ENCODE measurements around the gene DSCAML1.

Gene DSCAML1

DNA sequence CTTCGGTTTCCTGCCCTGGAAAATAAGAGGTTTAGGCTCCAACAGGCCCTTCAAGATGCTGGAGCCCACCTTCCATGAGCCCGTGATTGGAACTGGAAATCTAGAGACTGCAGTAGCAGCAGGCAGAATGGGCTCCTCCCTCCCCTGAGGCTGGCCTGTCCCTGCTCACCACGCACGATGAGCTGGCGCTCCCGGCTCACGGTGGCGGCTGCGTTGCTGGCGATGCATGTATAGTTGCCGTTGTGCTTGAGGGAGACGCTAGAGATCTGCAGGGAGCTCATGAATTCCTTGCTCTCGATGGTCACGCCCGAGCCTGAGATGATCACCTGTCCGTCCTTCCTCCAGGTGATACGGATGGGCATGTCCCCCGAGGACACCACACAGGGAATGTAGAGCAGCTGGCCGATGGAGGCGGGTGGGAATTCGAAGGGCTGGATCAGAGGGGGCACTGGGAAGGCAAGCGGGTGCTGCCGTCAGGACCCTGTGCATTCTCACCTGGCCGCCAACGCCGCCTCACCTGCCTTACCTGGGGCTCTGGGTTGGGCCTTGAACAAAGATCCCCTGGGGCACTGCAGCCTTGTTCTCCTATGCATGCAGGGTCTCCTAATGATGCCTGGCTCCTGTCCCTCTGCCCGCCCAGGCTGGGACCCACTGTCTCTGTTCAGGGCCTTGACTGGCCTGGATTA is 291.6 kb downstream of the DSCAML1 start:
- Histone ChIP-seq H2BK12ac (ENCODE audit: low read length) (peak overlapping the region; percentile 12), H3K4me1 (ENCODE audit: control insufficient read depth in 2 of 2, insufficient read depth in 1 of 2, low read depth in 1 of 2, low read length in 2 of 2) (peaks cover 12 to 14% of the 10 kb centered on the region in 2 donors), H3K4ac (ENCODE audit: low read length) (no peak overlapping the region), H2AK5ac (ENCODE audit: low read depth, low read length) (peak overlapping the region; percentile 81), H2BK15ac (ENCODE audit: low read length) (no peak overlapping the region), H2BK5ac (ENCODE audit: low read length) (peak overlapping the region; percentile 40), H2AFZ (ENCODE audit: low read length) (no peak overlapping the region), H3K23ac (ENCODE audit: low read depth, low read length, poor library complexity) (peak overlapping the region; percentile 48), H3K27me3 (ENCODE audit: control insufficient read depth in 3 of 3, insufficient read depth in 3 of 3, low read depth in 1 of 3, low read length in 3 of 3) (peaks cover 0 to 24% (median 0%) of the 10 kb centered on the region in 3 experiments), H4K91ac (ENCODE audit: low read depth, low read length, poor library complexity) (no peak overlapping the region), H4K8ac (ENCODE audit: low read depth, low read length) (no peak overlapping the region), H2BK120ac (ENCODE audit: low read depth, low read length) (no peak overlapping the region), H3K4me3 (ENCODE audit: low read length in 2 of 2) (no peak overlapping the region), H3K27ac (replicated peaks; ENCODE audit: low read length) (no peak overlapping the region), H3K36me3 (replicated peaks in 1 of 2; ENCODE audit: control insufficient read depth in 2 of 2, insufficient read depth in 2 of 2, low read length in 2 of 2) (no peaks in the 10 kb centered on the region), H3K18ac (ENCODE audit: low read length) (peak overlapping the region; percentile 51), H3K9ac (ENCODE audit: low read depth, low read length, poor library complexity) (no peak overlapping the region), H3K9me3 (replicated peaks in 1 of 2; ENCODE audit: control insufficient read depth in 2 of 2, insufficient read depth in 1 of 2, low read depth in 1 of 2, low read length in 2 of 2) (no peaks in the 10 kb centered on the region), H3K79me1 (ENCODE audit: low read depth, low read length) (no peaks in the 10 kb centered on the region), H3K14ac (ENCODE audit: low read length) (peak overlapping the region; percentile 83), H3K4me2 (ENCODE audit: insufficient read depth, low read length, poor library complexity, severe bottlenecking) (no peak overlapping the region)
- WGBS, 2 donors (ENCODE audit: extremely low coverage in 2 of 2, insufficient read length in 2 of 2, insufficient replicate concordance in 1 of 2), result no CpG with 5 or more reads among the region's 27 CpGs
- DNase-seq (ENCODE audit: low spot score), result no peak

DNA sequence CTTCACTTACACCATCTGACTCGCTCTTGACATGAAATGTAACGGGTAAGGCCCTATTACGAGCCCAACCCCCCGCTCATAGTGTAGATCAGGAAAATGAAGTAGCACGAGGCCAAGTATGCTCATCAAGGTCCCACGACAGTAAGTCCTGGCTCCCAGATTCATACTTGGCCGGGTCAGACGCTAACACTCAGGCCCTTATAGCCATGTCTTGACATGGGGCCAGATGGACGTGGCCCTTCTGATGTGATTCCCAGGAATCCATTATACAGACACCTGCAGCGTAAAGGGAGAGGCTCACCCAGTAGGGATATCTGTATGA is 294.3 kb downstream of the DSCAML1 start:
- H3K27me3 ChIP-seq (ENCODE audit: control insufficient read depth in 3 of 3, insufficient read depth in 3 of 3, low read depth in 1 of 3, low read length in 3 of 3), result peaks cover 0 to 40% (median 0%) of the 10 kb centered on the region in 3 experiments

DNA sequence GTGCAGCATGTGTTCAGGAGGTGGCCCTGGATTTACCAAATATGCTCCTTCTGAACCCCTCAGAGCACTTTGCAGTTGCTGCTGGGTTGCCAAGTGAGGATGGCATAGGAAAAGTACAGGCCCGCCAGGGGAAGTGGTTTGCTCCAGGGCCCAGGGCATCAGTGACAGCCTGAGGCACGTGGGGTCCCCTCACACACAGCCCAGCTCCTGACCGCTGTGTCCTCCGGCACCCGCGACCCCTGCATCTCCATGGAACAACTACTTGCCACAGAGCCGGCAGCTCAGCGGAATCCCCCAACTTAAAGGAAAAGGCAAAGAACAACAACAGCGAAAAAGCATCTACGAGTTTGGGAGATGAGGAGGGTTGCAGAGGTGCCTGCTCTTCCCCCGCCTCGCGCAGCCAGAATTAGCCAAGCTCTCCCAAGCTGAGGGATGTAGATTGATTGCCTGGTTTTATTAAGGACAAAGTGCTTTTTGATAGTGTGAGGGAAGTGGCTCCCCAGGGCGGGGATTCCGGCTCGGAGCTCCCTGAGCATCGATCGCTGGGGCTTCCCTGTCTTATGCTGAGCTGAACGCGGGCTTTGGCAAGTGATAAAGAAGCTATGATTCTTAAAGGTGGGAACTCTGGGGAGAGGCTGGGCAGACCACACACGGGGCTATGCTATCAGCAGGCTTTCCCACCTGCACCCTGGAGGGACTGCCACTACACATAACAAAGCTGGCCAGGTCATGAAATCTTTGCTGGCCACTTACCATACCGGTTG is 294.8 kb downstream of the DSCAML1 start:
- Histone ChIP-seq H2BK15ac (ENCODE audit: low read length) (peak overlapping the region; percentile 59), H2BK5ac (ENCODE audit: low read length) (no peak overlapping the region), H4K8ac (ENCODE audit: low read depth, low read length) (no peak overlapping the region), H3K9ac (ENCODE audit: low read depth, low read length, poor library complexity) (no peak overlapping the region), H3K27ac (replicated peaks; ENCODE audit: low read length) (no peak overlapping the region), H2BK12ac (ENCODE audit: low read length) (no peak overlapping the region), H3K79me1 (ENCODE audit: low read depth, low read length) (no peaks in the 10 kb centered on the region), H3K36me3 (replicated peaks in 1 of 2; ENCODE audit: control insufficient read depth in 2 of 2, insufficient read depth in 2 of 2, low read length in 2 of 2) (no peaks in the 10 kb centered on the region), H3K4me1 (ENCODE audit: control insufficient read depth in 2 of 2, insufficient read depth in 1 of 2, low read depth in 1 of 2, low read length in 2 of 2) (peaks cover 3 to 9% of the 10 kb centered on the region in 2 donors), H2AFZ (ENCODE audit: low read length) (peak overlapping the region; percentile 11), H3K4me3 (ENCODE audit: low read length in 2 of 2) (no peak overlapping the region), H2BK120ac (ENCODE audit: low read depth, low read length) (no peak overlapping the region), H3K9me3 (replicated peaks in 1 of 2; ENCODE audit: control insufficient read depth in 2 of 2, insufficient read depth in 1 of 2, low read depth in 1 of 2, low read length in 2 of 2) (no peaks in the 10 kb centered on the region), H4K91ac (ENCODE audit: low read depth, low read length, poor library complexity) (no peak overlapping the region), H3K14ac (ENCODE audit: low read length) (peak overlapping the region; percentile 33), H3K4ac (ENCODE audit: low read length) (no peak overlapping the region), H3K23ac (ENCODE audit: low read depth, low read length, poor library complexity) (no peak overlapping the region), H3K4me2 (ENCODE audit: insufficient read depth, low read length, poor library complexity, severe bottlenecking) (no peak overlapping the region), H3K27me3 (ENCODE audit: control insufficient read depth in 3 of 3, insufficient read depth in 3 of 3, low read depth in 1 of 3, low read length in 3 of 3) (peaks cover 0 to 40% (median 0%) of the 10 kb centered on the region in 3 experiments), H3K18ac (ENCODE audit: low read length) (peak overlapping the region; percentile 73), H2AK5ac (ENCODE audit: low read depth, low read length) (peak overlapping the region; percentile 15)
- no CpG with 5 or more reads among the region's 22 CpGs for WGBS, 2 donors (ENCODE audit: extremely low coverage in 2 of 2, insufficient read length in 2 of 2, insufficient replicate concordance in 1 of 2)
- no peak for DNase-seq (ENCODE audit: low spot score)

More for the DNA sequence above, 294.3 kb downstream of the DSCAML1 start:
- no peak overlapping the region for H3K4ac ChIP-seq (ENCODE audit: low read length)
- H3K4me1 ChIP-seq (ENCODE audit: control insufficient read depth in 2 of 2, insufficient read depth in 1 of 2, low read depth in 1 of 2, low read length in 2 of 2), result peaks cover 3 to 4% of the 10 kb centered on the region in 2 donors
- H3K9me3 ChIP-seq (replicated peaks in 1 of 2; ENCODE audit: control insufficient read depth in 2 of 2, insufficient read depth in 1 of 2, low read depth in 1 of 2, low read length in 2 of 2), result no peaks in the 10 kb centered on the region
- no peaks in the 10 kb centered on the region for H3K79me1 ChIP-seq (ENCODE audit: low read depth, low read length)
- H2BK12ac ChIP-seq (ENCODE audit: low read length), result no peak overlapping the region
- no peak overlapping the region for H2AFZ ChIP-seq (ENCODE audit: low read length)
- H3K14ac ChIP-seq (ENCODE audit: low read length), result no peak overlapping the region
- no peak overlapping the region for H3K27ac ChIP-seq (replicated peaks; ENCODE audit: low read length)
- no peak overlapping the region for H2AK5ac ChIP-seq (ENCODE audit: low read depth, low read length)
- H3K9ac ChIP-seq (ENCODE audit: low read depth, low read length, poor library complexity), result no peak overlapping the region
- no peak overlapping the region for H3K23ac ChIP-seq (ENCODE audit: low read depth, low read length, poor library complexity)
- no peaks in the 10 kb centered on the region for H3K36me3 ChIP-seq (replicated peaks in 1 of 2; ENCODE audit: control insufficient read depth in 2 of 2, insufficient read depth in 2 of 2, low read length in 2 of 2)
- no peak overlapping the region for H2BK5ac ChIP-seq (ENCODE audit: low read length)
- H3K4me2 ChIP-seq (ENCODE audit: insufficient read depth, low read length, poor library complexity, severe bottlenecking), result no peak overlapping the region
- no peak for DNase-seq (ENCODE audit: low spot score)
- H4K8ac ChIP-seq (ENCODE audit: low read depth, low read length), result no peak overlapping the region
- no peak overlapping the region for H2BK120ac ChIP-seq (ENCODE audit: low read depth, low read length)
- H2BK15ac ChIP-seq (ENCODE audit: low read length), result no peak overlapping the region
- no peak overlapping the region for H3K4me3 ChIP-seq (ENCODE audit: low read length in 2 of 2)
- H3K18ac ChIP-seq (ENCODE audit: low read length), result peak overlapping the region; percentile 67
- no peak overlapping the region for H4K91ac ChIP-seq (ENCODE audit: low read depth, low read length, poor library complexity)
- no CpG with 5 or more reads among the region's 10 CpGs for WGBS, 2 donors (ENCODE audit: extremely low coverage in 2 of 2, insufficient read length in 2 of 2, insufficient replicate concordance in 1 of 2)

DNA sequence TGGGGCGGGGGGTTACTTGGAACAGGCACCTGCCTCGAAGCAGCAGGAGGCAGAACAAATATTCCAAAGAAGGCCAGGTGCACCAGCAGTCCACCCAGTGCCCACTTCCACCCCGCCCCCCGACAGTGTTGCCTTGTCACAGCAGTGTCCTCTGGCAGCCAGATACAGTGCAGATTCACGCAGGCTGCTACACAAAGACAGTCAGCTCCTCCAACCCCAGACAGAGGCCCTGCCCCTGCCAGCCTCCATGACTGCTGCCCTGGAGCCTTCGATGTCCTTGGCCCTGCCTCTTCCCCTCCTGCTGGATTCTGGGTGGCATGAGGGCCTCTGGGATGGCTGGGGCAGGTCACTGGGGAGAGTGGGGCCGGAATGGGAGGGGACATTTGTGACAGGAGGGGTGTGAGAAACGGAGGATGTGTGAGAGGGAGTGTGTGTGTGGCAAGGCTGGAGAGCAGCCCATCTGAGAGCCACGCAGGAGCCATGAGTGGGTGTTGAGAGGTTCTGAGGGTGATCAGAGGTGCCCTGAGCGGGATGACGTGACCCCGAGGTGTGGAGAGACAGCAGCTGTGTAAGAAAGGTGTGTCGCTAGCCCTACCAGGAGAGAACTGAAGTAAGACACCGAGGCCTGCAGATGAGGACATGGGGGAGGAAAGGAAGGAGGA is 295.6 kb downstream of the DSCAML1 start:
- peak overlapping the region; percentile 19 for H2AFZ ChIP-seq (ENCODE audit: low read length)
- no peak overlapping the region for H4K8ac ChIP-seq (ENCODE audit: low read depth, low read length)
- H2BK15ac ChIP-seq (ENCODE audit: low read length), result peak overlapping the region; percentile 59
- peaks cover 3 to 11% of the 10 kb centered on the region in 2 donors for H3K4me1 ChIP-seq (ENCODE audit: control insufficient read depth in 2 of 2, insufficient read depth in 1 of 2, low read depth in 1 of 2, low read length in 2 of 2)
- peak overlapping the region; percentile 49 for H2BK5ac ChIP-seq (ENCODE audit: low read length)
- H3K9me3 ChIP-seq (replicated peaks in 1 of 2; ENCODE audit: control insufficient read depth in 2 of 2, insufficient read depth in 1 of 2, low read depth in 1 of 2, low read length in 2 of 2), result no peaks in the 10 kb centered on the region
- peak overlapping the region; percentile 65 for H3K18ac ChIP-seq (ENCODE audit: low read length)
- no peak overlapping the region for H3K9ac ChIP-seq (ENCODE audit: low read depth, low read length, poor library complexity)
- H3K27ac ChIP-seq (replicated peaks; ENCODE audit: low read length), result no peak overlapping the region
- H3K4me2 ChIP-seq (ENCODE audit: insufficient read depth, low read length, poor library complexity, severe bottlenecking), result no peak overlapping the region
- H2BK12ac ChIP-seq (ENCODE audit: low read length), result peak overlapping the region; percentile 53
- DNase-seq (ENCODE audit: low spot score), result no peak
- H3K23ac ChIP-seq (ENCODE audit: low read depth, low read length, poor library complexity), result peak overlapping the region; percentile 39
- no peak overlapping the region for H3K4me3 ChIP-seq (ENCODE audit: low read length in 2 of 2)
- peaks cover 0 to 43% (median 0%) of the 10 kb centered on the region in 3 experiments for H3K27me3 ChIP-seq (ENCODE audit: control insufficient read depth in 3 of 3, insufficient read depth in 3 of 3, low read depth in 1 of 3, low read length in 3 of 3)
- no peak overlapping the region for H2BK120ac ChIP-seq (ENCODE audit: low read depth, low read length)
- no peak overlapping the region for H3K14ac ChIP-seq (ENCODE audit: low read length)
- no peaks in the 10 kb centered on the region for H3K79me1 ChIP-seq (ENCODE audit: low read depth, low read length)
- H4K91ac ChIP-seq (ENCODE audit: low read depth, low read length, poor library complexity), result no peak overlapping the region
- H3K4ac ChIP-seq (ENCODE audit: low read length), result peak overlapping the region; percentile 56
- no peaks in the 10 kb centered on the region for H3K36me3 ChIP-seq (replicated peaks in 1 of 2; ENCODE audit: control insufficient read depth in 2 of 2, insufficient read depth in 2 of 2, low read length in 2 of 2)
- peak overlapping the region; percentile 15 for H2AK5ac ChIP-seq (ENCODE audit: low read depth, low read length)
- WGBS, 2 donors (ENCODE audit: extremely low coverage in 2 of 2, insufficient read length in 2 of 2, insufficient replicate concordance in 1 of 2), result 100% methylated on average over 1 of the region's 14 CpGs; no CpG with 5 or more reads in 1 of the 2 donors
